Kidney (tissue), 14 donors: ENCODE data around the gene LHCGR. TPM values are rescaled to one million over a fixed set of nuclear protein-coding genes. Genes with fewer than 3 reads are reported as not detected.

ENCODE experiments used
- DNase-seq, 5 donors: peaks; one replicate each; pipeline ENCODE4 v3.0.0-alpha.2; 2013 to 2020
- FAIRE-seq: peaks from 2 replicates; lab custom pipeline; 2012; peaks lifted over from hg19 to GRCh38; lab: Jason Lieb, UNC
- H3K27ac ChIP-seq, 2 donors: one replicate each; pipeline ENCODE4 v1.7.0; 2013; ENCODE audit warnings: low read depth in 2 of 2, low read length in 2 of 2, inconsistent platforms in 1 of 2
- H3K27me3 ChIP-seq: one replicate; pipeline ENCODE4 v1.7.1; 2013; ENCODE audit warnings: low read length, inconsistent platforms; ENCODE audit not compliant: control insufficient read depth, insufficient read depth
- H3K36me3 ChIP-seq, 3 donors: one replicate each; pipeline versions ENCODE4 v1.7.0 to v1.7.1; 2013; ENCODE audit warnings: low read length in 3 of 3, control low read depth in 1 of 3, inconsistent platforms in 1 of 3; ENCODE audit not compliant: insufficient read depth in 3 of 3, control insufficient read depth in 2 of 3
- H3K4me1 ChIP-seq, 3 donors: one replicate each; pipeline versions ENCODE4 v1.7.0 to v1.7.1; 2013; ENCODE audit warnings: low read length in 3 of 3, inconsistent platforms in 1 of 3, low read depth in 1 of 3; ENCODE audit not compliant: control insufficient read depth in 2 of 3, insufficient read depth in 2 of 3
- H3K4me3 ChIP-seq, 3 donors: one replicate each; pipeline versions ENCODE4 v1.7.0 to v1.8.1; 2013; ENCODE audit warnings: low read length in 3 of 3, control low read depth in 1 of 3, inconsistent platforms in 1 of 3
- H3K9ac ChIP-seq, 3 donors: one replicate each; pipeline versions ENCODE4 v1.7.0 to v1.7.1; 2013; ENCODE audit warnings: low read length in 3 of 3, control low read depth in 1 of 3, inconsistent platforms in 1 of 3
- H3K9me3 ChIP-seq, 3 donors: one replicate each; pipeline versions ENCODE4 v1.7.0 to v1.7.1; 2013; ENCODE audit warnings: low read length in 3 of 3, control low read depth in 1 of 3, inconsistent platforms in 1 of 3; ENCODE audit not compliant: control insufficient read depth in 2 of 3, insufficient read depth in 1 of 3
- intact Hi-C: fragments of 100-400 bp; cut with DNase I; formaldehyde crosslinking; loops from one replicate; pipeline ENCODE4 v1.11.1; 2022
- polyA plus RNA-seq: library from polyadenylated mRNA; stranded (reverse); fragments of 350-450 nt; fragmentation: Illumina TruSeq; extraction: RNeasy Lipid Tissue Mini Kit (QIAGEN cat#74804); gene quantifications from one replicate; pipeline ENCODE4 v1.2.3, GENCODE V29; 2014; ENCODE audit warnings: low read depth, low replicate concordance; ENCODE audit not compliant: insufficient read depth
- total RNA-seq: library from RNA; stranded (reverse); fragmentation: NEBNext Ultra II Directional; extraction: Animal tissue kit (Norgen Biotek cat#: 25700); gene quantifications from one replicate; pipeline ENCODE4 v1.2.1, GENCODE V29; 2021
- TF ChIP-seq, protein P1 (sequence below): IDR thresholded peaks from 3 replicates; pipeline ENCODE4 v1.5.1; 2012; ENCODE audit warnings: mild to moderate bottlenecking, moderate library complexity, borderline replicate concordance; ENCODE audit not compliant: insufficient read depth; ENCODE audit errors: extremely low read depth
- donor health status: control.
- donor health status: control.
- donor health status: control.
- donor health status: control.
- donor health status: control.
- donor health status: DM: yes; HTN: yes; CAD: no.
- donor health status: Normal renal cell carcinoma (clear cell type).

LHCGR gene
- total and polyA plus RNA-seq, 2 donors from 2014 or later = not detected

DNA sequence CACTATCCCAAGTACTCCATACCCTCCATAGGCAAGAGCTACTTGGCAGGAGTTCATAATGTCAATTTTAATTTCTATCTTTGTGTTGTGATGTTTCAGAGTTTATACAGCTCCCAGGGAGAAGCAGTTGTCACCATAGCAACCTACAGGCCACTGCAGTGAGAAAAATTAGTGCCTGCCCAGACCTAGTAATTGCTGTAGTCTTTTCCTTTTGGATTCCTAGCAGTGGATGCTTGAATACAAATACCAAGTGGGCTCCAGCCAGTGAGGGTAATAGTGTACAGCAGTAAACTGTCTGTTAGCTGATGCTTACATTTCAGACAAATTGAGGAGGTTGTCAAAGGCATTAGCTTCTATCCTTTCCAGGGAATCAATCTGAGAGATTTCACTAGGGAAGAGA, 26.7 kb downstream of the LHCGR start:
- H3K27me3 ChIP-seq = no peaks in the 10 kb centered on the region
- intact Hi-C loops = no loop called here
- FAIRE-seq = no peak
- no peaks in the 10 kb centered on the region for H3K36me3 ChIP-seq
- H3K9ac ChIP-seq = no peak overlapping the region
- TF ChIP-seq, protein P1, sequence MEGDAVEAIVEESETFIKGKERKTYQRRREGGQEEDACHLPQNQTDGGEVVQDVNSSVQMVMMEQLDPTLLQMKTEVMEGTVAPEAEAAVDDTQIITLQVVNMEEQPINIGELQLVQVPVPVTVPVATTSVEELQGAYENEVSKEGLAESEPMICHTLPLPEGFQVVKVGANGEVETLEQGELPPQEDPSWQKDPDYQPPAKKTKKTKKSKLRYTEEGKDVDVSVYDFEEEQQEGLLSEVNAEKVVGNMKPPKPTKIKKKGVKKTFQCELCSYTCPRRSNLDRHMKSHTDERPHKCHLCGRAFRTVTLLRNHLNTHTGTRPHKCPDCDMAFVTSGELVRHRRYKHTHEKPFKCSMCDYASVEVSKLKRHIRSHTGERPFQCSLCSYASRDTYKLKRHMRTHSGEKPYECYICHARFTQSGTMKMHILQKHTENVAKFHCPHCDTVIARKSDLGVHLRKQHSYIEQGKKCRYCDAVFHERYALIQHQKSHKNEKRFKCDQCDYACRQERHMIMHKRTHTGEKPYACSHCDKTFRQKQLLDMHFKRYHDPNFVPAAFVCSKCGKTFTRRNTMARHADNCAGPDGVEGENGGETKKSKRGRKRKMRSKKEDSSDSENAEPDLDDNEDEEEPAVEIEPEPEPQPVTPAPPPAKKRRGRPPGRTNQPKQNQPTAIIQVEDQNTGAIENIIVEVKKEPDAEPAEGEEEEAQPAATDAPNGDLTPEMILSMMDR = no peak
- no peak for DNase-seq
- H3K4me1 ChIP-seq = peaks cover 0 to 3% (median 0%) of the 10 kb centered on the region in 3 donors
- no peak overlapping the region for H3K4me3 ChIP-seq
- no peak overlapping the region for H3K27ac ChIP-seq
- H3K9me3 ChIP-seq = no peaks in the 10 kb centered on the region

DNA sequence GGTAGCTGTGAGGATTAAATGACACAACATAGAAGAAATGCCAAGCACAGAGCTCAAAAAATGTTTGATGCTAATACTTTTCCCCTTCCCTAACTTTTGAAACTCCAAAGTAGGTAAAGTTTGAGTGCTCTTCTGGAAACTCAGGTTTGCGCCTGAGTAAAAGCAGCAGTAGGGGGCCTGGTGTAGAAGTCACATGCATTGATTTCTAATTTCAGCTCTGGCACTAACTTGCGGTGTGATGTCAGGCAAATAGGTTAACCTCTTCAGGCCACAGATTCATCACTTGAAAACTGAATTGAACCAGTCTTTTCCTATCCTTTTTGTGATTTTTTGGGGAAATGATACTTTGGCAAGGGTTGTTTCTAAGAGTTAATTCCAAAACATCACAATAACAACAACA, 27.2 kb downstream of the LHCGR start:
- DNase-seq (no peak), FAIRE-seq (no peak)
- intact Hi-C loops = no loop called here
- H3K4me3 ChIP-seq = no peak overlapping the region
- H3K27ac ChIP-seq = no peak overlapping the region
- no peak overlapping the region for H3K9ac ChIP-seq
- no peaks in the 10 kb centered on the region for H3K9me3 ChIP-seq
- H3K27me3 ChIP-seq = no peaks in the 10 kb centered on the region
- TF ChIP-seq, protein P1 = no peak
- H3K4me1 ChIP-seq = peaks cover 0 to under 1% (median 0%) of the 10 kb centered on the region in 3 donors
- H3K36me3 ChIP-seq = no peaks in the 10 kb centered on the region

DNA sequence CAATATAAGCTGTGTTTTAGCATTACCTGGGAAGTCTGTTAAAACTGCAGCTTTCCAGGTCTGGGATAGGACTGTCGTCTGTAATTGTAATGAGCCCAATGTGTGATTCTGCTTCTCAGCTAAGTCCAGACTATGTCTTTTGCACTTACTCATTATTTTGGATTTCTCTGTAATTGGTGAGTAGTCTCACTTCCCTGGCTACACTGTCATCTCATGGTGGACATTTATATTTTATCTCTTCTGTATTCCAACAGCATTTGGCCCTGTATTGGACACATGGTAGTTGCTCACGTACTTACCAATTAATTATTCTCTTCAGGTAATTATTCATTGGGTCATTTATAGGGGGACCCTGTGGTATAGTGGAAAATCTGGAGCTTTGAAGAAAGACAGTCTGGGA, 28.0 kb downstream of the LHCGR start:
- no peaks in the 10 kb centered on the region for H3K27me3 ChIP-seq
- peaks cover 0 to 2% (median 0%) of the 10 kb centered on the region in 3 donors for H3K4me1 ChIP-seq
- H3K27ac ChIP-seq = no peak overlapping the region
- H3K9me3 ChIP-seq = no peaks in the 10 kb centered on the region
- TF ChIP-seq, protein P1 = no peak
- no peak overlapping the region for H3K9ac ChIP-seq
- H3K36me3 ChIP-seq = no peaks in the 10 kb centered on the region
- FAIRE-seq (no peak), DNase-seq (peak in 1 of 5 donors; percentile 47)
- no peak overlapping the region for H3K4me3 ChIP-seq
- intact Hi-C loops = no loop called here
